WTC11 (cell line): ENCODE measurements around the gene CLOCK. TPM values are rescaled to one million over a fixed set of nuclear protein-coding genes. Genes with fewer than 3 reads are reported as not detected.
A peak's percentile ranks its signal among the peaks of the same experiment; 100 is the strongest.

Source experiments
- ATAC-seq: fragments of 200-7000 bp; cut with Tn5 transposase; 2 replicates; pipeline ENCODE4 v1.10.0; 2021; ENCODE audit warnings: mild to moderate bottlenecking, moderate library complexity
- CTCF ChIA-PET: fragments of 300-600 bp; sonication (Branson Sonifier 250); formaldehyde crosslinking; loops from one replicate; lab custom pipeline; 2021; ENCODE audit warnings: antibody characterized with exemption; lab: Charles Lee
- POLR2A ChIA-PET: fragments of 350-600 bp; sonication (Branson Sonifier 250); formaldehyde crosslinking; loops from one replicate; lab custom pipeline; 2021; ENCODE audit warnings: antibody characterized with exemption; lab: Charles Lee
- DNase-seq: peaks from one replicate; pipeline ENCODE4 v3.0.0; 2021; ENCODE audit warnings: low spot score
- H3K27ac Mint-ChIP-seq: 2 replicates; pipeline ENCODE4 v1.8.0; 2021; ENCODE audit warnings: mixed read lengths
- H3K27me3 Mint-ChIP-seq: 2 replicates; pipeline ENCODE4 v1.8.0; 2021; ENCODE audit warnings: low read depth, mild to moderate bottlenecking, moderate library complexity, mixed read lengths
- H3K36me3 Mint-ChIP-seq: 2 replicates; pipeline ENCODE4 v1.8.0; 2021; ENCODE audit warnings: mixed read lengths
- H3K4me1 Mint-ChIP-seq: 2 replicates; pipeline ENCODE4 v1.8.0; 2022; ENCODE audit warnings: mixed read lengths
- H3K4me3 Mint-ChIP-seq: 2 replicates; pipeline ENCODE4 v1.8.0; 2021; ENCODE audit warnings: mild to moderate bottlenecking, moderate library complexity, mixed read lengths
- H3K9me3 Mint-ChIP-seq: 2 replicates; pipeline ENCODE4 v1.8.0; 2021; ENCODE audit warnings: mixed read lengths
- CBFB ChIP-seq: sonication (generic); formaldehyde crosslinking; IDR thresholded peaks from 2 replicates; pipeline ENCODE4 v1.8.1; 2022; ENCODE audit warnings: mild to moderate bottlenecking, low read depth, missing genetic modification reagents
- CREM ChIP-seq: sonication (generic); formaldehyde crosslinking; IDR thresholded peaks from 2 replicates; pipeline ENCODE4 v1.8.1; 2022; ENCODE audit warnings: mild to moderate bottlenecking, missing genetic modification reagents, moderate library complexity
- ELF4 ChIP-seq: sonication (generic); formaldehyde crosslinking; IDR thresholded peaks from 2 replicates; pipeline ENCODE4 v1.8.1; 2022; ENCODE audit warnings: low read depth, mild to moderate bottlenecking, moderate library complexity, missing genetic modification reagents
- GABPB1 ChIP-seq: sonication (generic); formaldehyde crosslinking; IDR thresholded peaks from 2 replicates; pipeline ENCODE4 v1.8.1; 2023; ENCODE audit warnings: mild to moderate bottlenecking, missing genetic modification reagents
- GRHL2 ChIP-seq: fragments of 250-450 bp; sonication (Bioruptor Pico); IDR thresholded peaks from 2 replicates; pipeline ENCODE4 v1.8.0; 2022; ENCODE audit warnings: mild to moderate bottlenecking, moderate library complexity; ENCODE audit not compliant: insufficient replicate concordance, severe bottlenecking
- HMGA2 ChIP-seq: fragments of 250-450 bp; sonication (Bioruptor Pico); IDR thresholded peaks from 2 replicates; pipeline ENCODE4 v1.4.0; 2021; ENCODE audit warnings: mild to moderate bottlenecking, moderate library complexity
- MYBL2 ChIP-seq: sonication (generic); formaldehyde crosslinking; IDR thresholded peaks from 2 replicates; pipeline ENCODE4 v1.8.1; 2023; ENCODE audit warnings: mild to moderate bottlenecking, moderate library complexity, missing genetic modification reagents
- NR1H2 ChIP-seq: sonication (generic); formaldehyde crosslinking; IDR thresholded peaks from 2 replicates; pipeline ENCODE4 v1.9.0; 2021; ENCODE audit warnings: mild to moderate bottlenecking, moderate library complexity, missing genetic modification reagents
- PRRX2 ChIP-seq: fragments of 250-450 bp; sonication (Bioruptor Pico); IDR thresholded peaks from 2 replicates; pipeline ENCODE4 v1.8.0; 2021; ENCODE audit warnings: mild to moderate bottlenecking
- RORB ChIP-seq: fragments of 250-450 bp; sonication (Bioruptor Pico); IDR thresholded peaks from 2 replicates; pipeline ENCODE4 v1.9.0; 2021; ENCODE audit warnings: mild to moderate bottlenecking
- SMAD3 ChIP-seq: sonication (generic); formaldehyde crosslinking; IDR thresholded peaks from 2 replicates; pipeline ENCODE4 v1.8.0; 2022; ENCODE audit warnings: missing genetic modification reagents, mild to moderate bottlenecking, borderline replicate concordance
- ZNF138 ChIP-seq: sonication (generic); formaldehyde crosslinking; conservative IDR thresholded peaks from 2 replicates; pipeline ENCODE4 v1.8.1; 2022; ENCODE audit warnings: mild to moderate bottlenecking, moderate library complexity, missing genetic modification reagents
- total RNA-seq: library from RNA; stranded (reverse); gene quantifications from 3 replicates; pipeline ENCODE4 v1.2.3, GENCODE V29; 2021
- TF ChIP-seq, protein P1 (sequence below): fragments of 250-450 bp; sonication (Bioruptor Pico); IDR thresholded peaks from 2 replicates; pipeline ENCODE4 v1.8.0; 2021; ENCODE audit warnings: mild to moderate bottlenecking
- TF ChIP-seq, protein P2 (sequence below): fragments of 250-450 bp; sonication (Bioruptor Pico); IDR thresholded peaks from 2 replicates; pipeline ENCODE4 v2.1.2; 2022; ENCODE audit warnings: mild to moderate bottlenecking, moderate library complexity
- TF ChIP-seq, protein P3 (sequence below): sonication (generic); formaldehyde crosslinking; IDR thresholded peaks from 2 replicates; pipeline ENCODE4 v1.8.0; 2023; ENCODE audit warnings: mild to moderate bottlenecking, missing genetic modification reagents

Gene CLOCK
- total RNA-seq, 1 experiment from 2014 or later = 18.6 TPM

DNA sequence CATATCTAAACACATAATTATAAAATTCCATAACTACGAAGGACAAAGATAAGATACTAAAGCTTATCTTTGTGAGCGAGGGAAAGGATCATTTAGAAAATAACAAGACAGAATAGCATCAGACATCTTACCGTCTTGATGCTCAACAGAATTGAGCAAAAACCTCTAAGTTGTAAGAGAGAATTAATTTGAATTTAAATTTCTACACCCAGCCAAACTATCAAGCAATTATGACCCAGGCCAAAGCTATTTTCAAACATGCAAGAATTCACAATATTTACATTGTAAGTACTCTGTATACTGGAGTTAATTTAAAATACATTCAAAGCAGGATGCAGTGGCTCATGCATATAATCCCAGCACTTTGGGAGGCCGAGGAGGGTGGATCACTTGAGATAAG, 16.5 kb downstream of the CLOCK start:
- CTCF ChIA-PET = interaction anchor here (1.1 kb wide), 1 partner anchor 16 kb away, joined by 6 read pairs; the partner anchor contains the start of gene CLOCK
- H3K9me3 Mint-ChIP-seq = peaks cover 13% of the 10 kb centered on the region
- no peak for TF ChIP-seq MYBL2
- no peak for TF ChIP-seq ZNF138 (CRISPR knock-in tag)
- TF ChIP-seq, all 79 proteins: peak for 0
- POLR2A ChIA-PET = no interaction called here
- Mint-ChIP-seq H3K36me3 (peaks cover 18% of the 10 kb centered on the region), H3K4me3 (no peak overlapping the region), H3K4me1 (peaks cover 47% of the 10 kb centered on the region), H3K27ac (peak overlapping the region; percentile 75; the same call in 1 of the 2 replicates), H3K27me3 (no peaks in the 10 kb centered on the region)
- no peak for ATAC-seq
- DNase-seq = no peak

DNA sequence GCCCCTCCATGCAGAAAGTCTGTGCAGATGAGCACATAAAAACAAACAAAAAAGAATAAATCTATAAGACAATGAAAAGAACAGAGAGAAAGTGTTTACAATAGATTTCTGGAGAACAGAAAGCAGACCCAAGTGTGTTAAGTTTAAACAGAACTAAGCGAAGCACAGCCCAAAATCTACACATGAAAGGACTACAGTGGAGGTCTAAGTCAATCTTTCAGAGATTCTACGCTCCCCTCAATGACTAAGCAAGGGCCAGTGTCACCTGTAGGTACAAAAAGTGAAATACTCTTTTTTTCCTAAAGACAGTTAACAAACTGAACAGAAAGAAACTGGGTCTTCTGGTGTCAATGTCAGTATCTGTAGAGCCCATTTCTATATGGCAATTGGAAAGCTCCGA, 18.2 kb downstream of the CLOCK start:
- Mint-ChIP-seq H3K9me3 (peaks cover 8% of the 10 kb centered on the region; the same call in 1 of the 2 replicates), H3K27me3 (no peaks in the 10 kb centered on the region), H3K36me3 (peaks cover 4% of the 10 kb centered on the region), H3K4me1 (peaks cover 47% of the 10 kb centered on the region), H3K27ac (peak overlapping the region; percentile 54), H3K4me3 (no peak overlapping the region)
- ATAC-seq (peak; percentile 51), DNase-seq (no peak)
- POLR2A ChIA-PET = no interaction called here
- CTCF ChIA-PET = no interaction called here
- TF ChIP-seq, protein P1, sequence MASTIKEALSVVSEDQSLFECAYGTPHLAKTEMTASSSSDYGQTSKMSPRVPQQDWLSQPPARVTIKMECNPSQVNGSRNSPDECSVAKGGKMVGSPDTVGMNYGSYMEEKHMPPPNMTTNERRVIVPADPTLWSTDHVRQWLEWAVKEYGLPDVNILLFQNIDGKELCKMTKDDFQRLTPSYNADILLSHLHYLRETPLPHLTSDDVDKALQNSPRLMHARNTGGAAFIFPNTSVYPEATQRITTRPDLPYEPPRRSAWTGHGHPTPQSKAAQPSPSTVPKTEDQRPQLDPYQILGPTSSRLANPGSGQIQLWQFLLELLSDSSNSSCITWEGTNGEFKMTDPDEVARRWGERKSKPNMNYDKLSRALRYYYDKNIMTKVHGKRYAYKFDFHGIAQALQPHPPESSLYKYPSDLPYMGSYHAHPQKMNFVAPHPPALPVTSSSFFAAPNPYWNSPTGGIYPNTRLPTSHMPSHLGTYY (CRISPR knock-in tag) = no peak

DNA sequence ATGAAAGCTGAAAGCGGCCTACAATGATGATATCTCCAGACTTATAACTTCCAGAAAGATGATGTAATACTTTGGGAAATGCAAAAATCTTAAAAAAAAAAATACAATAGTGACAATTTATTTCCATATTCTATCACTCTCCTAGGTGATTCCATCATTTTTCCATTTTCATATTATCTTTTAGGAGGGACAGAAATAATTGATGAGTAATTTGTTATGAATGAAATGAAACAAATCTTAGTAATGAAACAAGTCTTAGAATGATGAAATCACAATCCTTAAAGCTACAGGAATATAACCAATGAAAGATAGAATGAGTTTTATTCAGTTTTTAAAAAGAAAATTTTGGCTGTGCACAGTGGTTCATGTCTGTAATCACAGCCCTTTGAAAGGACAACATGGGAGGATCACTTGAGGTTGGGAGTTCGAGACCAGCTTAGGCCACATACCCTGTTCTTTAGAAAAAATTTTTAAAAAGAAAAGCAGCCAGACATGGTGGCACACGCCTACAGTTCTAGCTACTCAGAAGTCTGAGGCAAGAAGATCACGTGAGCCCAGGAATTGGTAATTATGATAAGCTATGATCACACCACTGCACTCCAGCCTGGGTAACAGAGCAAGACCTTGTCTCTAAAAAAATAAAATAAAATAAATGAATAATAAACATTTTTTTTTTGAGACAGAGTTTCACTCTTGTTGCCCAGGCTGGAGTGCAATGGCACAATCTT, 21.7 kb downstream of the CLOCK start:
- no peak for DNase-seq
- peaks cover 7% of the 10 kb centered on the region; the same call in 1 of the 2 replicates for H3K9me3 Mint-ChIP-seq
- TF ChIP-seq CBFB (CRISPR knock-in tag) (no peak), HMGA2 (CRISPR knock-in tag) (no peak), RORB (CRISPR knock-in tag) (no peak), NR1H2 (no peak), CREM (CRISPR knock-in tag) (no peak), GRHL2 (CRISPR knock-in tag) (no peak), SMAD3 (no peak), PRRX2 (no peak), ELF4 (CRISPR knock-in tag) (no peak), GABPB1 (CRISPR knock-in tag) (no peak)
- TF ChIP-seq, protein P2, sequence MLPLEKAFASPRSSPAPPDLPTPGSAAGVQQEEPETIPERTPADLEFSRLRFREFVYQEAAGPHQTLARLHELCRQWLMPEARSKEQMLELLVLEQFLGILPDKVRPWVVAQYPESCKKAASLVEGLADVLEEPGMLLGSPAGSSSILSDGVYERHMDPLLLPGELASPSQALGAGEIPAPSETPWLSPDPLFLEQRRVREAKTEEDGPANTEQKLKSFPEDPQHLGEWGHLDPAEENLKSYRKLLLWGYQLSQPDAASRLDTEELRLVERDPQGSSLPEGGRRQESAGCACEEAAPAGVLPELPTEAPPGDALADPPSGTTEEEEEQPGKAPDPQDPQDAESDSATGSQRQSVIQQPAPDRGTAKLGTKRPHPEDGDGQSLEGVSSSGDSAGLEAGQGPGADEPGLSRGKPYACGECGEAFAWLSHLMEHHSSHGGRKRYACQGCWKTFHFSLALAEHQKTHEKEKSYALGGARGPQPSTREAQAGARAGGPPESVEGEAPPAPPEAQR = no peak
- TF ChIP-seq, protein P3, sequence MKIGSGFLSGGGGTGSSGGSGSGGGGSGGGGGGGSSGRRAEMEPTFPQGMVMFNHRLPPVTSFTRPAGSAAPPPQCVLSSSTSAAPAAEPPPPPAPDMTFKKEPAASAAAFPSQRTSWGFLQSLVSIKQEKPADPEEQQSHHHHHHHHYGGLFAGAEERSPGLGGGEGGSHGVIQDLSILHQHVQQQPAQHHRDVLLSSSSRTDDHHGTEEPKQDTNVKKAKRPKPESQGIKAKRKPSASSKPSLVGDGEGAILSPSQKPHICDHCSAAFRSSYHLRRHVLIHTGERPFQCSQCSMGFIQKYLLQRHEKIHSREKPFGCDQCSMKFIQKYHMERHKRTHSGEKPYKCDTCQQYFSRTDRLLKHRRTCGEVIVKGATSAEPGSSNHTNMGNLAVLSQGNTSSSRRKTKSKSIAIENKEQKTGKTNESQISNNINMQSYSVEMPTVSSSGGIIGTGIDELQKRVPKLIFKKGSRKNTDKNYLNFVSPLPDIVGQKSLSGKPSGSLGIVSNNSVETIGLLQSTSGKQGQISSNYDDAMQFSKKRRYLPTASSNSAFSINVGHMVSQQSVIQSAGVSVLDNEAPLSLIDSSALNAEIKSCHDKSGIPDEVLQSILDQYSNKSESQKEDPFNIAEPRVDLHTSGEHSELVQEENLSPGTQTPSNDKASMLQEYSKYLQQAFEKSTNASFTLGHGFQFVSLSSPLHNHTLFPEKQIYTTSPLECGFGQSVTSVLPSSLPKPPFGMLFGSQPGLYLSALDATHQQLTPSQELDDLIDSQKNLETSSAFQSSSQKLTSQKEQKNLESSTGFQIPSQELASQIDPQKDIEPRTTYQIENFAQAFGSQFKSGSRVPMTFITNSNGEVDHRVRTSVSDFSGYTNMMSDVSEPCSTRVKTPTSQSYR (CRISPR knock-in tag) = no peak
- H3K36me3 Mint-ChIP-seq = no peaks in the 10 kb centered on the region
- ChIA-PET POLR2A (interaction anchor here (0.5 kb wide), 1 partner anchor 92 kb away, joined by 5 read pairs; no protein-coding TSS in a partner anchor), CTCF (interaction anchor here (2.4 kb wide), 1 partner anchor 21 kb away, joined by 7 read pairs; no protein-coding TSS in a partner anchor)
- H3K27ac Mint-ChIP-seq = no peak overlapping the region
- H3K27me3 Mint-ChIP-seq = no peaks in the 10 kb centered on the region
- H3K4me3 Mint-ChIP-seq = no peak overlapping the region
- ATAC-seq = no peak
- H3K4me1 Mint-ChIP-seq = peaks cover 42% of the 10 kb centered on the region
